Myocyte (in vitro differentiated cells): ENCODE results near the gene ARSK. TPM values are rescaled to one million over a fixed set of nuclear protein-coding genes. Genes with fewer than 3 reads are reported as not detected.
A peak's percentile ranks its signal among the peaks of the same experiment; 100 is the strongest.

Experiments
- DNase-seq: peaks from one replicate; pipeline ENCODE4 v3.0.0-alpha.2; 2012; ENCODE audit warnings: low read depth
- total RNA-seq: library from RNA; depleted of rRNA; stranded (reverse); fragments of >200 nt; gene quantifications from 2 replicates; pipeline ENCODE4 v1.2.3, GENCODE V29; 2014

ARSK gene
- total RNA-seq, 1 donor from 2014 or later = 8.5 TPM

- DNase-seq = peak; percentile 31
Observed at GRCh38 chr5:95564450-95564849, 9.5 kb downstream of the ARSK start.

DNA sequence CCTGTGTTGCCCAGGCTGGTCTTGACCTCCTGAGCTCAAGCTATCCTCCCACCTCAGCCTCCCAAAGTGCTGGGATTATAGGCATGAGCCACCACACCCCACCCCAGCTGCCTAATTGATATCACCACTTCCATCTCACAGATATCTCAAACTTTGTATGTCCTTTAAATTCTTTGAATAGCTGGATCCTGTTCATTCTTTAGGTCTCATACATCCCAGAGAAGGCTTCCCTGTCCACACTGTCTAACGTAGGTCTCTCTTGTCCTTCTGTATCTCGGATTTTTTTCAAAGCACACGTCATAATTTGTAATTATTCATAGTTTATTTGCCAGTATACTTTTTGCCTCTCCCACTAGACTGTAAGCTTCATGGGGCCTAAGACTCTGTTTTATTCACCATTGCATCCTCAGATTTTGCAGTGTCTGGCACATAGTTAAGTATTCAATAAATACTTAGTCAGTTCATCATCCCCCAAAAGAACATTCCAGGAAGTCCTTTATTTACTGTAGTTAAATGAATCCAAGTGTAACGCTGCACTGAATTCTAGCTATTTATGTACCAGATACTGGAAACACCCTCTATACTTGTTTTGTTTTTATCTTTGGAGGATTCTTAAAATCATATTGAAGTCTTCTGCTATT, 10.5 kb downstream of the ARSK start:
- no peak for DNase-seq

DNA sequence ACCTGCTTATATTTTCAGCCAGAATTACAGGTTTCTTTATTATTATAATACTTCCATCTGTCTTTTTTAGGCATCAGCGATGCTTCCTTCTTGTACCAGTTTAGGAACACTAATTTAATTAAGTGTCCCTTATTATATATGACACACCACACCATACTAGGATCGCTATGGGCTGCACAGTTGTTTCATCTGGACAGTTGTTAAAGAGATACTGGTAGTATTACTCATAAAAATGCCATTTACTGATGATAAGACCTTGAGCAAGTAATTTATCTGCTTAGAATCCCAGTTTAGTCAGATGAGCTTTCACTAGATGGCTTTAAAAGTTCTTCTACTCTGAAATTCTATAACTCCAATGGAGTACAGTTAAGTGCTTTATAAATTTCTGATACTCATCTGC, 17.1 kb downstream of the ARSK start:
- DNase-seq = no peak

- no peak for DNase-seq
Observed at GRCh38 chr5:95581576-95581975, 26.7 kb downstream of the ARSK start.

GRCh38 chr5:95583992-95584391, 29.1 kb downstream of the ARSK start:
- no peak for DNase-seq

DNA sequence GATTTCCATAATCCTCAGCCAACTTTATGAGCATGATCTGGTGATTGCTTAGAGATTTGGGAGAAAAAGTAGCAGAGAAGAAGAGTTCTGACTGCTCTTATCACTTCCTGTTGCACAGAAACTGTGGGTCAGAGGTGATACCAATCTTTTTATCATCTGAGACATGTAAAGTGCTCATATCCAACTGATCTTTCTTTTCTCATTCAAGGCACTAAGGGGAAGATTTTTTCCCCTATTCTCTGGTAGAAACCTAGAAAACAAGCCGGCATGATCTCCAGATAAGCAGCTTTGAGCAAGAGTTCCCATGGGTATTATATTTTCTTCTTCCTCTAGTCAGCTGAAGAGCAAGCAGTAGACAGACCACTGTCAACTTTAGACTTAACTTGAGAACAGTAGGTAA, 36.0 kb downstream of the ARSK start:
- no peak for DNase-seq

- DNase-seq = no peak
Observed at GRCh38 chr5:95591490-95591901, 36.6 kb downstream of the ARSK start.

DNA sequence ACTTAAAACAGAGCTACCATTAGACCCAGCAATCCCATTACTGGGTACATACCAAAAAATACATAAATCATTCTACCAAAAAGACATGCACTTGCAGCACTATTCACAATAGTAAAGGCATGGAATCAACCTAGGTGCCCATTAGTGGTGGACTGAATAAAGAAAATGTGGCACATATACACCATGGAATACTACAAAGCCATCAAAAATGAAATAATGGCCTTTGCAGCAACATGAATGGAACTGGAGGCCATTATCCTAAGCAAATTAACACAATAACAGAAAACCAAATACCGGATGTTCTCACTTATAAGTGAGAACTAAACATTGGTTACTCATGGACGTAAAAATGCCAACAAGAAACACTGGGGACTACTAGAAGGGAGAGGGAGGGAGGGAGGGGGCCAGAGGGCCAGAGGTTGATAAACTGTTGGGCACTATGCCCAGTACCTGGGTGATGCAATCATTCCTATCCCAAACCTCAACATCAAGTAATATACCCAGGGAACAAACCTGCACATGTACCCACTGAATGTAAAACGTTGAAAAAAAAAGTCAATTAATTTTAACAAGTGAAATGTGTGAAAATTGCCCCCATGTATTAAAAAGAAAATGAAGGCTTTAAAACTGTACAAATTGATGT, 40.5 kb downstream of the ARSK start:
- DNase-seq = no peak

DNA sequence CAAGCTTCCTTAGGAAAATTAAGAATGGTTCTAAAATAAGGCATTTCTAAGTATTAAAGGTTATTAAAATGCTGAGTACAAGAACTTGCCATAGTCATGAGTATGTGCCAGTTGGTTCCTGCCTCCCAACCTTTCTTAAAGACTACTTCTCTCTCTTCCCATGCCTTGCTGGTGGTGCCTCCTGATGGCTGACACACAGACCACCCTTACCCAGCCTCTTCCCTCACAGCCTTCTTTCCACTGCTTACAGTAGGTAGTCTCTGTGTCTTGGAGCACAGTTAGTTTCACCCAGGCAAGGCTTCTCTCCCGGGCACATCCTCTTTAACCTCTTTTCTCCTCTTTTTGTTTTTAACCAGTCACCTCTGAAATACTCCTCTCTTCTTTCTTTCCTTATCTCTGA, 44.4 kb downstream of the ARSK start:
- DNase-seq = no peak

GRCh38 chr5:95600557-95600956, 45.7 kb downstream of the ARSK start:
- no peak for DNase-seq

DNA sequence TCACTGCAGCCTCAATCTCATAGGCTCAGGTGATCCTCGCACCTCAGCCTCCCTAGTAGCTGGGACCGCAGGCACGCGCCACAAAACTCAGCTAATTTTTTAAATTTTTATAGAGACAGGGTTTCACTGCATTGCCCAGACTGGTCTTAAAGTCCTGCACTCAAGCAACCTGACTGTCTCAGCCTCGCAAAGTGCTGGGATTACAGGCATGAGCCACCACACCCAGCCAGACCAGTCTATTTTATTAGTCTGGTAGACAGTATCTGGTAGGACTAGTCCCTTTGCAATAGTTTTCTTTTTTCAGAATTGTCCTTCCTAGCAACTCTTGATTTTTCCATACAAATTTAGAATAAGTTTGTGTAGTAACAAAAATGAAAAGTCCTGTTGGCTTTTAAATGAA, 50.9 kb downstream of the ARSK start:
- no peak for DNase-seq

- DNase-seq = no peak
Observed at GRCh38 chr5:95606419-95606818, 51.5 kb downstream of the ARSK start.

- DNase-seq = no peak
Observed at GRCh38 chr5:95609711-95610110, 54.8 kb downstream of the ARSK start.

- DNase-seq = no peak
Observed at GRCh38 chr5:95610546-95610945, 55.6 kb downstream of the ARSK start.

DNA sequence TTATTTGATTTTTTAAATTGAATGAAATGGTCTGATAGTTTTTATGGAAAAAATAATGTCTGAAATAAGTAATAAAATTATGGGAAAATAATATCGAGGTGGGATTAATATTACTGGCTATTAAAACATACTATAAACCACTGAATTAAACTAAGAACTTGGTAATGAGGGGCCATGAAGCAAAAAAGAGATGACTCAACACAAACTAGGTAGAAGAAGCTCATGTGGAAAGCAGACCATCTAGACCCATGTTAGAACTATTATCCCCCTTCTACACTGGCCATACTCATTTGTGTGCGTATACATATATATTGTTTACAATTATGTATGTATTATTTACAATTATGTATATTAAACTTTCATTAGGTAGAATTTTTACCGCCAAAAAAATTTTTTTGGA, 56.5 kb downstream of the ARSK start:
- no peak for DNase-seq

GRCh38 chr5:95613514-95613913, 58.6 kb downstream of the ARSK start:
- DNase-seq = no peak

GRCh38 chr5:95615164-95615467, 60.2 kb downstream of the ARSK start:
- no peak for DNase-seq

GRCh38 chr5:95617057-95617456, 62.2 kb downstream of the ARSK start:
- peak; percentile 37 for DNase-seq

DNA sequence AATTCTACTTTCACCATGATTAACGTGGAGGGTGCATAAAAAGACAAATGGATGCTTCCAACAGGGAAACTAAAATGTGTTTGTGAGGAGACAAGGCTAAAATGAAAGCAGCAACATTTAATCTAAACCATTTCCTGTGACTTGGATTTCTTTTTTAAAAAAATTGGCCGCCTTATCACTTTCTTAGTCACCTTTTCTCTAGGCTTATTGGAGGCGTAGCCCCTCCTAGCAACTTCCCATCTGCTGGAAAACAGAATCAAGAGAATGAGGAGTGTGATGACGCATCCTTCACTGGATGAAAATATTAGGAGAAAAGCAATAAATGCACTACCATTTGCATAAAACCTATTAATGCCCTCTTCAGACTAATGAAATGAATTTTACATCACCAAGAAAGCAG, 64.2 kb downstream of the ARSK start:
- no peak for DNase-seq

DNA sequence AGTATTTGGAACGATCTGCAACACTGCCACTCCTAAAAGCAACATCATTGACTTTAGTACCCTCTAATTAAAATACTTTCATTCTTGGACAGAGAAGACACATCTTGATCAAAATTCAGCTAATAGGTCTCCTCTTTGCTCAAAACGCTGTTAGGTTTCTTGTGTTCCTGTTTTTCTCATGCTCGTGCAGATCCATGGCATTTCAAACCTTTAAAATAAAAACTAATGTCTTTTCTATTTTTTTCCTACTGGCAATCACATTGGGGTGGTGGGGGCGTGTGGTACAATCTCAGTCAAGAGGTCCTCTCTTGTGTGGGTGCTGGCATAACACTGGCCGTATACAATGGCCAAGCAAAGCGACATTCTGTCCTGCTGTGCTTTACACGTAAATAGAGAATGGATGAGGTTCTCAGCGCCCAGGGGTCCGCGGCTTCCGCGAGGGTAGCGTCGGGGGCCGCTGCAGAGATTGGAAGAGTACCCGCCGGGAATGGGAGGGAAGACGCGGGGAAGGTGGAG, 64.7 kb downstream of the ARSK start:
- DNase-seq = no peak

- DNase-seq = peak; percentile 81
Observed at GRCh38 chr5:95620030-95620869, 65.3 kb downstream of the ARSK start, which contains the start of gene GPR150. Gene GPR150 (plus strand): TSS chr5:95620087. CDS start chr5:95620276, 189 bp downstream.
